Frontal cortex (tissue), 4 donors: ENCODE measurements around the gene TMTC2. TPM values are rescaled to one million over a fixed set of nuclear protein-coding genes. Genes with fewer than 3 reads are reported as not detected.

ENCODE experiments used
- DNase-seq, 2 donors: peaks; one replicate each; pipeline ENCODE4 v3.0.0; 2012; ENCODE audit warnings: low spot score in 2 of 2
- FAIRE-seq: peaks from 2 replicates; lab custom pipeline; 2012; peaks lifted over from hg19 to GRCh38; lab: Jason Lieb, UNC
- total RNA-seq: library from RNA; depleted of rRNA; stranded (reverse); fragments of >200 nt; gene quantifications from one replicate; pipeline ENCODE4 v1.2.3, GENCODE V29; 2014
- donor health status: control.
- donor health status: control.
- donor health status: control.

TMTC2 gene
- total RNA-seq, 1 donor from 2014 or later: 15.9 TPM

- FAIRE-seq (no peak), DNase-seq (no peak)
Observed at GRCh38 chr12:82970614-82971013, 283.9 kb downstream of the TMTC2 start.

- DNase-seq: no peak
- no peak for FAIRE-seq
Observed at GRCh38 chr12:82971584-82971983, 284.9 kb downstream of the TMTC2 start.

GRCh38 chr12:82972624-82973023 is 285.9 kb downstream of the TMTC2 start:
- no peak for FAIRE-seq
- no peak for DNase-seq

GRCh38 chr12:82973592-82973991 is 286.9 kb downstream of the TMTC2 start:
- DNase-seq: no peak
- no peak for FAIRE-seq

- DNase-seq: no peak
- no peak for FAIRE-seq
Observed at GRCh38 chr12:82981150-82981549, 294.4 kb downstream of the TMTC2 start.

GRCh38 chr12:82994117-82994516 is 307.4 kb downstream of the TMTC2 start:
- DNase-seq (no peak), FAIRE-seq (no peak)

- DNase-seq (no peak), FAIRE-seq (no peak)
Observed at GRCh38 chr12:82996168-82996812, 309.6 kb downstream of the TMTC2 start.

GRCh38 chr12:82998509-82998908 is 311.8 kb downstream of the TMTC2 start:
- DNase-seq (no peak), FAIRE-seq (no peak)

GRCh38 chr12:83003026-83003425 is 316.3 kb downstream of the TMTC2 start:
- DNase-seq: no peak
- FAIRE-seq: no peak

- DNase-seq (no peak), FAIRE-seq (no peak)
Observed at GRCh38 chr12:83005534-83006197, 319.0 kb downstream of the TMTC2 start.

- DNase-seq: no peak
- no peak for FAIRE-seq
Observed at GRCh38 chr12:83008703-83009102, 322.0 kb downstream of the TMTC2 start.

GRCh38 chr12:83010169-83010804 is 323.6 kb downstream of the TMTC2 start:
- DNase-seq (no peak), FAIRE-seq (no peak)

GRCh38 chr12:83015390-83016217 is 328.9 kb downstream of the TMTC2 start:
- no peak for DNase-seq
- FAIRE-seq: no peak

- FAIRE-seq: no peak
- no peak for DNase-seq
Observed at GRCh38 chr12:83016218-83016835, 329.6 kb downstream of the TMTC2 start.

GRCh38 chr12:83016991-83017390 is 330.3 kb downstream of the TMTC2 start:
- DNase-seq (no peak), FAIRE-seq (no peak)

- FAIRE-seq (no peak), DNase-seq (no peak)
Observed at GRCh38 chr12:83018088-83018487, 331.4 kb downstream of the TMTC2 start.

GRCh38 chr12:83027021-83027723 is 340.5 kb downstream of the TMTC2 start:
- FAIRE-seq (no peak), DNase-seq (no peak)

- FAIRE-seq (no peak), DNase-seq (no peak)
Observed at GRCh38 chr12:83031196-83031595, 344.5 kb downstream of the TMTC2 start.

GRCh38 chr12:83036847-83037246 is 350.1 kb downstream of the TMTC2 start:
- no peak for DNase-seq
- FAIRE-seq: no peak
